HG02623 (cell line): Measurements from ENCODE around the gene LAMB4.
A peak's percentile ranks its signal among the peaks of the same experiment; 100 is the strongest.

ENCODE experiments used
- ATAC-seq: cut with Tn5 transposase; IDR thresholded peaks from one replicate; pipeline ENCODE4 v1.9.1; 2021; ENCODE audit warnings: moderate library complexity; ENCODE audit not compliant: unreplicated experiment

Gene LAMB4

GRCh38 chr7:108143658-108144420, 13.7 kb upstream of the LAMB4 start:
- no peak for ATAC-seq

DNA sequence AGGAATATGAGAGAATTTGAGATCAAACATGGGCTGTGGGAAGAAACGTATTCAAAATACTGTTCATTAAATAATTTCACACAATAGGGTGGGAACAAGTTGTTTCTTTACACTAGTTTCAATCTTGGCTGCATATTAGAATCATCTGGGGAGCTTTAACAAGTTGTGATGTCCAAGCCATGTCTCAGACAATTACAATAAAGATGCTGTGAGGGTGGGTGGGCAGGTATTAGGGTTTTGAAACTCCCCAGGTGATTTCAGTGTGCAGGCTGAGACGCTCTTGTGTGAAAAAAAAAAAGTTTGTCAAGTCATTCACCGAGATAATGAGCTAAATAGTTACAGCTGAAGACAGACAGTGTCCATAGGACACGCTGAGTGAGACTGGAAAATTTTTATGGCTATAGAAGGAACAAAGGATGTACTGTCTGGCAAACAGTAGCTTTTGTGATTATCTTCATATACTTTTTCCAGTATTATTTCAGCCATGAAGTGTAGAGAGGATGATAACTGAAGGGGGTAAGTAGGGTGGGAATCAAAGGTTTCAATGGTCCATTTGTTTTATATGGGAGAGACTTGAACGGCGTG, 12.6 kb upstream of the LAMB4 start:
- ATAC-seq, result no peak

DNA sequence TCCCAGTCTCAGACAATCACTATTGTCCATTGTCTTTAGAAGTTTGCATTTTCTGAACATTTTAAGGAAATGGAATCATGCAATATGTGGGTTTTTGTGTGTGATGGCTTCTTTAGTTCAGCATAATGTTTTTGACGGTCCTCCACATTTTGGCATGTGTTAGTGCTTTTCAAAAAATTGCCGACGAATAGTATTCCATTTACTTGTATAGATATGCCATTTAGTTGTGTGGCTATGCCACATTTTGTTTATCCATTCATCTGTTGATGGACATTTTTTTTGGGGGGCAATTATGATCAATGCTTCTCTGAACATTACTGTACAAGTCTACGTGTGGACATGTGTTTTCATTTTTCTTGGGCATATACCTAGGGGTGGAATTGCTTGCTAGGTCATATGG, 12.0 kb upstream of the LAMB4 start:
- ATAC-seq, result no peak

DNA sequence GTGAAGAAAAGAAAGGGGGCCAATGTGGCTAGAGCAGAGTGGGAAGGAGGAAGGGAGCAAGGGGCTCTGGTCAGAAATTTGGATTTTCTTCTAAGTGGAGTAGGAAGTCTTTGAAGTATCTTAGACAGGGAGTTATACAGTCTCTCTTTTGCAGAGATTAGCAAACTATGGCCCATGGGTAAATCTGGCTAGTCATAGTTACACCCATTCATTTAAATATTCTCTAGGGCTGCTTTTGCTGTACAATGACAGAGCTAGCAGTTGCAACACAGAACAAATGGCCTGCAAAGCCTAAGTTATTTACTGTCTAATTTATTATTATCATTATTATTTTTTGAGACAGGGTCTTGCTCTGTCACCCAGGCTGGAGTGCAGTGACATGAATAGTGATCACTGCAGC, 10.5 kb upstream of the LAMB4 start:
- ATAC-seq, result no peak

- no peak for ATAC-seq
Observed at GRCh38 chr7:108138911-108139310, 8.8 kb upstream of the LAMB4 start.

GRCh38 chr7:108137993-108138392, 7.8 kb upstream of the LAMB4 start:
- ATAC-seq, result no peak

DNA sequence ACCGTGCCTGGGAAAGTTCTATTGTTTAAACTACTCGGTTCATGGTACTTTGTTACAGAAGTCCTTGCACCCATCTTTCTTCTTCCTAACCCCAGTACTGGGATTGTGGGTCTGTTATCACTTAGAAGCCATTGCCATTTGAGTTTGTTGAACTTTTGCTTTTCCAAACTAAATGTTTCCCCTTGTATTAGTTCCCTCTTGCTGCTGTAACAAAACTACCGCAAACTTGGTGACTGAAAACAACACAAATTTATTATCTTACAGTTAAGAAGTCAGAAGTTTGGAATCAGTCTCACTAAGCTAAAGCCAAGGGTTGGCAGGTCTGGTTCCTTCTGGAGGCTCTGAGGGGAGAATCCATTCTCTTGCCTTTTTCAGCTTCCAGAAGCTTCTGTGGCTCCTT, 6.9 kb upstream of the LAMB4 start:
- ATAC-seq, result no peak

DNA sequence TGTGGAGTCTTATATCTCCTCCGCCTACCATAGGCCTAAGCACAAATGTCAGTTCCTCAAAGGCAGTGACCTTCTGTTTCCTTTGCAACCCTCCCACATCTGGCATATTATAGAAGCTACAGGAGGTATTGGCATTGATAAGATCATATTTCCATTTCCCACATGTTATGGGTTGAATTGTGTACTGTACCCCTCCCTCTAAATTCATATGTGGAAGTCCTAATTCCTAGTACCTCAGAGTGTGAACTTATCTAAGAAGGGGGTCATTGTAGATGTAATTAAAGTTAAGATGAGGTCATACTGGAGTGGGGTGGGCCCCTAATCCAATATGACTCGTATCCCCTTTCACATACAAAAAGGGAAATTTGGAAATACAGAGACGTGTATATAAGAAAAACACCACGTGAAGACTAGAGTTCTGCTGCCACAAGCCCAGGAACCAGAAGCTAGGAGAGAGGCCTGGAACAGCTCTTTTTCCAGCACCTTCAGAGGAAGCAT, 6.1 kb upstream of the LAMB4 start:
- ATAC-seq, result peak; percentile 21

- peak; percentile 97 for ATAC-seq
Observed at GRCh38 chr7:108135446-108136190, 5.5 kb upstream of the LAMB4 start.

GRCh38 chr7:108134486-108134885, 4.3 kb upstream of the LAMB4 start:
- no peak for ATAC-seq

DNA sequence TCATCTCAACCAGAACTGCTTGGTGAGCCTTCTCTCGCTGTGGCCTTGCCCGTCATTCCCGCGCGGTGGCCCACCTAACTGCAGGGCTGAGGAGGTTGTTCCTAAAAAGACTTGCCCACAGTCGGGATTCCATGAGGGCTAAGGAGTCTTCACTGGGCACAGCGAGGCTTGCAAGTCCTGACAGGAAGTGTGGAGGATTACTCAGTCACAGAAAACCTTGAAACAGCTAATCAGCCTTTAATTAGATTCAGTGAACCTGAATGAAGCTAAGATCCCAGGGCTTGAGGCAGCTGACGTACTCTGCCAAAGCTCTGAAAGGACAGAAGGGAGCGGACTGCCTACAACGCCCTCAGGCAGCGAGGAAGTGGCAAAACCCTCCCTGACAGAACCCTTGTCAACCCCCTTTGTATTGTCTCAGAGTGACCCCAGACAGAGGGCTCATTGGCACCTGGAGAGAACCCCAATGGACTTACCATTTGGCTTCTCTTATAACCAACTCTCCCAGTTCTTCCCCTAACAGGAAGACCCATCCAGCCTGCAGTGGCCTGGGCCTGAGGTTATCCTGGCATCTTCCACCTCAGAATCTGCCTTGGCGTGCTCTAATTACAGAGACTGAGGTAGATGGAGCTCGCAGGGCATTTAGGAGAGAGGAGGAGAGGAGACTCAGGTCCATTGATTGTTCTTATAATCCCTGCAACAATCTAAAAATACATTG, 2.5 kb upstream of the LAMB4 start:
- ATAC-seq, result no peak

- no peak for ATAC-seq
Observed at GRCh38 chr7:108129018-108129965, 869 bp downstream of the LAMB4 start.

GRCh38 chr7:108128514-108128913, 1.6 kb downstream of the LAMB4 start:
- ATAC-seq, result no peak

DNA sequence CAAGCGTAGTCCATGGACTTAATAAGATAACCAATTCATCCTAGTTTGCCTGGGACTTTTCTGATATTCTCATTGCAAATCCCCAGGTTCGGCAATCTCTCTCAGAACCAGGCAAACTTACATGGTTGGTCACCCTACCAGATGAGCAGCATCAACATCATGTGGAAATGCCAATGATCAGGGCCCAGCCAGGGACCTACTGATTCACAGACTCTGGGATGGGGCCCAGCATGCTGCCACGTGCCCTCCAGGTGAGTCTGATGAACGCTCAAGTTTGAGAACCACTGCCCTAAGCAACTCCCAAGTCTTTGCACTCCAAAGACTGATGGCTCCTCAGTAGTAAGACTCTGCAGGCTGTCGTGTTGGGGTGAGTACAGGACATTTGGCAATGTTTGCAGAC, 2.7 kb downstream of the LAMB4 start:
- no peak for ATAC-seq

GRCh38 chr7:108124820-108125219, 5.3 kb downstream of the LAMB4 start:
- no peak for ATAC-seq

DNA sequence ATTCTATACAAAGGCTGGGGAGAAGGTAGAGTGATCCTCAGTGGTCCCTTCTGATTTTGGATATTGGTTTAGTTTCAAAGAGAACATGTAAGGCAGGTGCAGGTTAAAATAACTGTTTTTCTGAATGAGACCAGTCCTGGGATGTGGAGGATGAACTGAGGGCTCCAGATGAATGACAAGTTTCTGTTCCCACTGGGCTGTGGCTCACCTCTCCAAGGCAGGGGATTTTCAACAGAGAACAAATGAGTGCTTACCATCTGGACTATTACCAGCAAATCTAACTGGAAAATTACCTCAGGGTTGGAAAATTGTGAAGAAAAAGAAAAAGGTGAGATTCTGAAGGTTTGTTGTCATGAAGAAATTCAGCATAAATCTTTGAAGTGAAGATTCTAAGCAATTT, 8.0 kb downstream of the LAMB4 start:
- no peak for ATAC-seq

DNA sequence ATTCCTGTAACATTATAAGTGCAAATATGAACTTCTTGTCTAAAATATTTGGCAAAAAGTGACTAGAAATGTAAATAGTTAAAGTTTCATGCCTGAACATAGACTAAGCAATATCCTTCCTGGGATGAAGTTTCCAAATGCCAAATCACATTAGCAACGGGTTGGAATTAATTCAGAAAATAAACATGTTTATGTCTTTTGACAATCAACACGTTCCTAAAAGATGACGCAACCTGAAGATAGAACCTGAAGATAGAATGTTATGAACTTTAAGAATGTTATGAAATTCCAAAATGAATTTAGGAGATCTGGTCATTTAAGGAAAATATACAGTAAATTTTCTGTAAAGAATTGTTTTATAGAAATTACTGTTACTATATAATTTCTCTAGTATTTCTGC, 9.2 kb downstream of the LAMB4 start:
- no peak for ATAC-seq

DNA sequence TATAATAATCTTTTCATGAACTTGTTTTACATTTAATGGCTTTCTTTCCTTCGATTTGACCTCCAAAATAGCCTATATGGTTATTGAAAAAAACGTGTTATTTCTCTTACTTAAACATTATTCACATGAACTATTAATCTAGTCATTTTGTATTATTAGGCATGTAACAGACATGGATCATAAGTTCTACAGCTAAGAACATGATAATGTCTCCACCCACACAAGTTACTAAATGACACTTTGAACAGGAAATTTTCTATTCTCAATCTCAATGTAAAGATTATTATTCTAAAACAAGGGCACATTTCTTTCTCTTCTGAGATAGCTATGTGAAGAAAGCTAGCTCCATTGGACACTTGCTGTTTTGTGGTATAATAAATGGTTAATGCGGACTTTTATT, 10.0 kb downstream of the LAMB4 start:
- ATAC-seq, result no peak

GRCh38 chr7:108118959-108119358, 11.2 kb downstream of the LAMB4 start:
- ATAC-seq, result no peak

- ATAC-seq, result no peak
Observed at GRCh38 chr7:108114117-108114841, 15.9 kb downstream of the LAMB4 start.
